NCI-H2227 (cell line): ENCODE results near the gene PRKAA1.

Source experiments
- DNase-seq: peaks from one replicate; lab custom pipeline; 2025; ENCODE audit not compliant: unreplicated experiment; lab: John Stamatoyannopoulos, UW

PRKAA1 gene

GRCh38 chr5:40781843-40782409, 16.2 kb downstream of the PRKAA1 start:
- no peak for DNase-seq

DNA sequence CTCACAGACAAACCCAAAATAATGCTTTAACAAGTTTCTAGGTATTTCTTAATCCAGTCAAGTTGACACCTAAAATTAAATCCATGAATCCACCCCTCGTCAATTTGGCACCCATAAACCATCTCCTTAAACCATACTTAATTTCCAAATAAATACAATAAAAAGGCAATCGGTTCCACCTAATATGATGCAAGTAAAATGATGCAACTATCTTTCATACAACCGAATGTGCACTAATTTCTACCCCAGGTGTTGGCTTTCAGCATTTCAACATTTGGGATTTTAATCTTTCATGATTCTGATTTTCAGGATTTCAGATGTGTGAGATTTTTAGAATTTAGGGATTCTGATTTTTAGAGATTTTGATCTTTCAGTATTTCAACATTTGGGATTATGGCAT, 17.3 kb downstream of the PRKAA1 start:
- no peak for DNase-seq

GRCh38 chr5:40780199-40780598, 18.0 kb downstream of the PRKAA1 start:
- no peak for DNase-seq

DNA sequence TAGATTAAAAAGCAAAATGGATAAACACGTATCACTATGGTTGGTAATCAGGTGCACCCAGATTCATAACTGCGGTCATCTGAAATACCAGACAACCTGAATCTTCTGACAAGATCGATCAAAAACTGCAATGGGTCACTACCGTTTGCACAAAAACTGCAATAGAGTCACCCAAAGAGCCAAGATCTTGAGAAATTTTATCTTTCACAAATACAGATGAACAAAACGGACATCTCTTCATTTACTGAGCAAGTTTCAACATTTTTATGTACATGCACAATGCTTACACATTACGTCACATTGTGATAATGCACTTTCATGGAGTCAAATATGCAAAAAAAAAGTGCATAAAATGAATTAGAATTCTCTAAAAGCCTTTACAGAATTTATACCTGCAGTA, 18.6 kb downstream of the PRKAA1 start:
- DNase-seq, result no peak

DNA sequence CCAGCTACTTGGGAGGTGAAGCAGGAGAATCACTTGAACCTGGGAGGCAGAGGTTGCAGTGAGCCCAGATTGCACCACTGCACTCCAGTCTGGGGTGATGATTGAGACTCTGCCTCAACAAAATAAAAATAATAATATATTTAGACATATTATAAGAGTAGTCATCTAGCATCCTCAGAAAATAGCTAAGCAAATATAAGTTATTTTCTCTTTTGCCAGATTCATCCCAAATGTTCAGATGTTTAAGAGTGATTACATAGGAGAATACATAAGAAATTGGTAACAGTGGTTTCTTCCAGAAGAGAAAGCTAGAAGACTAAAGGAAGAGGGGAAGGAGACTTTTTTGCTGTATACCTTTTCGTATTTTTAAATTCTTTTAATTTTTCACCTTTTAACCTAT, 20.0 kb downstream of the PRKAA1 start:
- DNase-seq, result no peak

DNA sequence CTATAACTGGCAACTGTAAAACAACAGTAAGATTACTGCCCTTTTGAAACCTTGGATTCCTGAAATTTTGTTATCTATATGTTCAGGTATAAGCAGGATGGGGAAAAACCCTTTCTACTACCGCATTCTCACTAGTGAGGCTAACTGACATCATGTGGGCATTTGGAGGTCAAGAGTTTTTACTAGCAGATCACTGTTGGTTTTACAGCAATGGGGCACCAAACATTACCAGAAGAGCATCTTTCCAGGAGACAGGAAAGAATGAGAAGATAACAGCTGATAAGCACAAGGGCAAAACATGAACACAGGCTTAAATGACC, 21.6 kb downstream of the PRKAA1 start:
- DNase-seq, result no peak

DNA sequence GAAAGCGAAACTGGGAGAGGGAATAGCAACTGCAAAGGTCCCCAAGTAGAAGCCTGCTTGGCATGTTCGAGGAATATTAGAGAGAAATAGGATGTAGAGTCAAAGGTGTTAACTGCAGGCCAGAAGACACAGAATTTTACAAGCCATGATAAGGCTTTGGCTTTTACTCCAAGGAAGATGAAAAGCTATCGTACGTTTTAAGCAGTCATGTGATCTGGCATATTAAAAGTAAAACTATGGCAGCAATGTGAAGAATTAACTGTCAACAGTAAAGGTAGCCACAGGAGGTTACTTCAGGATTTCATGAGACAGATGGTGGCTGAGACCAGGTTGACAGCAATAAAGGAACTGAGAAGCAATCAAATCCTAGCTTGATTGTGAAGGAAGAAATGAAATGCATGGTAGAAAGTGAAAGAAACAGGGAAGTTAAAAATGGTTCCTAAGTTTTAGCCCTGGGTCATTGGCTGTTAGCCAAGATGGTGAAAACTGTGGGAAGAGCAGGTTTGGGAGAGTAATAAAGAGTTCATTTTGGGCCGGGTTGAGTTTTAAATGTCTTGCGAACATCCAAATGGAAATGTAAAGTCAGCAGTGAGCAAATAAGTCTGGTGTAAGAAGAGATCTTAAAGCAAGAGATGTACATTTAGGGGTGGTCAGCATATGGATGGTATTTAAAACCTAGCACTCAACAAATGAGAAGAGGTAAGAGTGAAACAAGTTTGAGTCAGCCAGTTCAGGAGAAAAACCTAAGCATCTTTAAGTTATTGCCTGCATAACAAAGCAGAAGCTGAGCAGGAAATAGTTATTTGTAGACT, 22.1 kb downstream of the PRKAA1 start:
- DNase-seq, result no peak

DNA sequence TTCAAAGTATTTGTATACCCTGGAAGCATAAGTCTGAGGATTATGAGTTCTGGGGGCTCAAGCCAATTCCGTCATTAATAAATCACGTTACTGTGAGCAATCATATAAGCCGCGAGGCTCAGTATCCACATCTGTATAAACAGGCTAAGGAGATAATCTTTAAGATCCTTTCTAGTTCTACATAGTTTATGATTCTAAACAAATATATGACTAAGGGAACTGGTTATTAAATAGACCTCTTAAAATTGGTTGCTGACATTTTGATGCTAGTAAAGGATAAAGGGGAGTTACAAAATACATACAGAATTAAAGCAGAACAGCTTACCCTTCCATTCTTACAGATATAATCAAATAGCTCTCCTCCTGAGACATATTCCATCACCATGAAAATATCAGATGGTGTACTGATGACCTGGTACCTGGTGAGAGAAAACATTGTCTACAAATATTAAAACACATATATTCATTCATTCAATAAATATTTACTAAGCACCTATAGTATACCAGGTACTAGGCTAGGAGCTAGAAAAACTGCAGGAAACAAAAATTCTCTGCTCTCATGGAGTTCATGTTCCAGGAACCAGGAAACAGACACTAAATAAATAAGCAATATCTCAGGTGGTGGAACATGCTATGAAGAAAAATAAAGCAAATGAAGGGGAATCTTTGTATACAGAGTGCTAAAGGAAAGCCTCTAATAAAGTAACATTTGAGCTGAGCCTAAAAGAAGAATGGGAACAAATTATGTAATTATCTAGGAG, 22.9 kb downstream of the PRKAA1 start:
- no peak for DNase-seq

DNA sequence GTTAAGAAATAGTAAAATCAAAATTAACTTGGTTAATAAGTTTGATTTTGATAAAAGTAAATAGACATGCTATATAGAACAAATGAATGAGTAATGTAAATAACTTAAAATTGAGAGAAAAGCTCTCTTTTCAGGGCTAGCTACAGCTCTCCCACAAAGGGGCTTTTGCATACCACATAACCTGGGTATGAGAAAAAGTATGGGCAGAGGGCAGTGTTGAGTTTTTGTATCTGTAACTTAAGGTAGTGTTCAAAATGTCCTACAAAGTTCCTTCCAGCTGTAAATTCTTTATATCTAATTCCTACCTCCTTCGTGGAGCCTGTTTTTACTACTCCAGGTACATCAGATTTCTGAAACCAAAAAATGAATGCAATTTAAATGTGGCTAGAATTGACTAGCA, 23.6 kb downstream of the PRKAA1 start:
- DNase-seq, result no peak

DNA sequence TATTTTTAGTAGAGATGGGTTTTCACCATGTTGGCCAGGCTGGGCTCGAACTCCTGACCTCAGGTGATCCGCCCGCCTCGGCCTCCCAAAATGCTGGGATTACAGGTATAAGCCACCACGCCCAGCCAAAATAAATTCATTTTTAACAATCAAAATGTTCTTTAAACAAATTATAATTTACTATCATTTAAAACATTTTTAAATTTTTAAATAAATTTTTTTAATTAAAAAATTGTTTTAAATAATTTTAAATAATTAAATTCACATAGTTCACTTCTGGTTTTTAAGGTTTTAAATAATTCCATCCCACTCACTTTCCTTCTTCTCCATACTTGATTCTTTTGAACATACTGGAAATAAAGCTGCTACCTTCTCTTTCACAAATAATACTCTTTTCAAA, 27.4 kb downstream of the PRKAA1 start:
- no peak for DNase-seq

- no peak for DNase-seq
Measured at GRCh38 chr5:40762705-40763104, 35.5 kb downstream of the PRKAA1 start.

DNA sequence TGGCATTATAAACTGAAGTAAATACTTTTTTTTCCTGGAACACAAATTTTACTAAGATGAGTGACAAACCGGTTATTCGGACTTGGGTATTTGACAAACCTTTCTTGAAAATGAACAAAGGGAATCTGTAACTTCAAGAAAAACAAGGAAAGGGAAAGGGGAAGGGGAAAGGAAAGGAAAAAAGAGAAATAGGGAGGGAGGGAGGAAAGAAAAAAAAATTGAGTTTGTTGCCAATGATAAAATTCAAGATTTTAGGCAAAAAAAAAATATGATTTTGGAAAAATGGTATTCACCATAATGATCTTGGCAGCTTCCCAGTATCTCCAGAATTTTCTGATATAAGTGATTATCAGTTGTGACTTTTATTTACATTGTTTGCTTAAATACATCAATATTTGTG, 40.8 kb downstream of the PRKAA1 start:
- no peak for DNase-seq

- peak; percentile 98 for DNase-seq
Measured at GRCh38 chr5:40755407-40756365, 42.5 kb downstream of the PRKAA1 start, which contains the start of gene TTC33. TSS of gene TTC33 (minus strand) at chr5:40755961. CDS start at chr5:40747018, 8,943 bp downstream.

DNA sequence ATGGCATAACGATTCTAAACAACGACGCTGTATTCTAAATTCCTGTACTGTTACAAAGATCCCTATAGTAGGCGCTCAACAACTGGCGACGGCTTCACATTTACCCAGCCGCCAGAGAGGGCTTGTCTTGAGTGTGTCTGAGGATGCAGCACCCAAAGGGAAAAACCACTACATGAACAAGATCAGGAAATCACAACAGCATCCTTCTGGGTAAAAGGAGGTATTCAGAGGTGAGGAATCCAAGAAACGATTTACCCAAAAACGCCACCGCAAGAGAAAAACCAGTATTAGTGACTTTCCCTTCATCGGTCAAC, 43.1 kb downstream of the PRKAA1 start:
- peak; percentile 83 for DNase-seq

GRCh38 chr5:40754381-40755092, 43.6 kb downstream of the PRKAA1 start:
- DNase-seq, result no peak

GRCh38 chr5:40746703-40747102, 51.5 kb downstream of the PRKAA1 start:
- DNase-seq, result no peak

DNA sequence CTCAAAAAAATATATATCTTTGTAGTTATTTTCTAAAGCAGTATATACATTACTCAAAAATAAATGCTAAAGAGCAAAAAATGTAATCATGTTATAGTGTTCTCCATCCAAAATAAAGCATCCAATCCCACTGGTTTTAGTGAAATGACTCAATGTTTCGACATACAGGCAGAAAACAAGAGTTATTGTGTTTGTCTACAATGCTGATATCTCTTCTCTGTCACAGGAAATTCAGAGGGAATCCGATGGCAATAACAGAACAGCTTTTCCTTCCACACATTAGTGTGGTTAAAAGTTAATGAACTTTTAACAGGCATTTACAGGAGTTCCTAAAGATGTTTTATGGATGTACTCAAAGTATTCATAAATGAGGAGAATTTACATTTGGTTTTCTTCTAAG, 54.4 kb downstream of the PRKAA1 start:
- no peak for DNase-seq

DNA sequence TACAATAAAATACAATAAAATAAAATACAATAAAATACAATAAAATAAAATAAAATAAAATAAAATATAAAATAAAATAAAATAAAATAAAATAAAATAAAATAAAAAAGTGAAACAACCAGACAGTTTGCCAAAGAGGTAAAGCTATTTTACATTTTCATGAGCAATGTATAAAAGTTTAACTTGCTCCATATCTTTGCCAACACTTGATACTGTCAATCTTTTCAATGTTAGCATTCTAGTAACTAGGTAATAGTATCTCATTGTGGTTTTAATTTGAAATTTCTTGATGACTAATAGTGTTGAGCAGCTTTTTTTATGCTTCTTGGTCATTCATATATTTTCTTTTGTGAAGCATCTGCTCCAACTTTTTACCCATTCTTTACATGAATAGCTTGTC, 59.7 kb downstream of the PRKAA1 start:
- DNase-seq, result no peak

DNA sequence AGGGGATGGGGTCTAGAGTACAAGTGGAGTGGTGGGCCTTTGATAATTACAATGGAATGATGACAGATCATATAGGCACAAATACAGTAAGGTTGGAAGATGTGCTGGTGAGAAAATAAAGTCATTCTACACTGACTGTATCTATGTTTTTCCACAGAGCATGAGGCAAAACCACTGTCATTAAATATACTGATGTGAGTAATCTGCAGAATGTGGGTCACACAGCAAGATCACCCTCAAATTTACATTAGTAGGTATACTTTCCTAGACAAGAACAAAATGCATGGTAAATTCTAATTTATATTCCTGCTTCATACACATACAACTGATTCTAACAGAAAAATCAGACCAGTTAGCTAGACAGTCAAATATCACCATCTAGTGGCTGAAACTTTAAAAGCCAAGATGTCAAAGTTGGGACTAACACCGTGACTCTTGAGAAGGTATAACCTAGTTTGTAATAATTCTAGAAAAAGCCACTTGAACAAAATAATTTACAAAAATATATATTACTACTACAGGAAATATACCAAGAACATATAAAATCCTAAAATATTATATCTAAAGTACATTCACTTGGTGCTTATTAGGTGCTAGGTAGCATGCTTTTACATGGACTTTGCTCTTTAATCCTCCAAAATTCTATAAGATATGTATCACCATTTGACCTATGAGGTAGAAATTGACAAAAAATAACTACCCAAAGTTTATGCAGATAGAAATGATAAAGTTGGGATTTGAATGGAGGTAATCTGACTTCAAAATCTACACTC, 61.9 kb downstream of the PRKAA1 start:
- DNase-seq, result peak; percentile 69

- DNase-seq, result no peak
Measured at GRCh38 chr5:40735609-40736008, 62.6 kb downstream of the PRKAA1 start.
